T-helper 2 cell treated with Interferon-gamma antibody and Interleukin-4, amounts not matched to agents 100 ng/mL and 5 ng/mL, for 36 hours (primary cell): ENCODE results near the gene GSTM5. TPM values are rescaled to one million over a fixed set of nuclear protein-coding genes. Genes with fewer than 3 reads are reported as not detected.
"Not testable (repeated sequence)": the region's sequence is repeated elsewhere in the genome, so short reads cannot be mapped to it uniquely, and the experiment has no call there.

Experiments
- intact Hi-C: fragments of 100-400 bp; cut with micrococcal nuclease; formaldehyde crosslinking; loops from one replicate; pipeline ENCODE4 v1.15.1; 2023
- total RNA-seq: library from RNA; stranded (reverse); gene quantifications from 2 replicates; pipeline ENCODE4 v1.2.3, GENCODE V29; 2022

Gene GSTM5
- total RNA-seq, 1 donor from 2014 or later, result 0.14 TPM

- intact Hi-C loops, result not testable (repeated sequence)
Measured at GRCh38 chr1:109695138-109695537, 16.9 kb upstream of the GSTM5 start.

DNA sequence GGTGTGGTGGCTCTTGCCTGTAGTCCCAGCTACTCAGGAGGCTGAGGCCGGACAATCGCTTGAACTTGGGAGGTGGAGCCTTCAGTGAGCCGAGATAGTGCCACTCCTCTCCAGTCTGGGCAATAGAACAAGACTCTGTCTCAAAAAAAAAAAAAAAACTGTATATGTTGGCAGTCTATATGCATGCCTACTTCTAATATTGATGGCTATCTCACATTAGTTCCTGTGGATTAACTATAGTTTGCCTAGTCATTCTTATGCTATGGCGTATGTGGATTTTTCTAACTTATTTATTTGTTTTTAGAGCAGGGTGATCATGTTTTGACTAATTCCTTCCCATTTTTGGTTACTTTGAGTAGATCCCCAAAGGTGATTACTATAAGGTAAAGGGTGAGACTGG is 15.0 kb upstream of the GSTM5 start:
- intact Hi-C loops, result no loop called here

DNA sequence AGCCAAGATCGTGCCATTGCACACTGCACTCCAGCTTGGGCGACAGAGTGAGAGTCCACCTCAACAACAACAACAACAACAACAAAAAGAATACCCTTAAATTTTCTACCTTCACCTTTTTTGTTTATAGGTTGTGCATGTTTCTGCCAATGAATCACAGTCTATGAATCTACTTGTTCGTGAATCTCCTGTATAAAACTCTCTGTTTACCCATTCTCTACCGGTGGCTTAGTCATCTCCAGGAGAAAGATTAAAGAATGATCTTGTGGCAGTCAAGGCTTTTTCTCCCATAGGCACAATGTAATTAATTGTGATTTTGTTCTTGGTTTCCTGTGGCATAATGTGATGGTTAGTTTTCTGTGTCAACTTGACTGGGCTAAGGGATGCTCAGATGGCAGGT is 14.2 kb upstream of the GSTM5 start:
- intact Hi-C loops, result not testable (repeated sequence)

DNA sequence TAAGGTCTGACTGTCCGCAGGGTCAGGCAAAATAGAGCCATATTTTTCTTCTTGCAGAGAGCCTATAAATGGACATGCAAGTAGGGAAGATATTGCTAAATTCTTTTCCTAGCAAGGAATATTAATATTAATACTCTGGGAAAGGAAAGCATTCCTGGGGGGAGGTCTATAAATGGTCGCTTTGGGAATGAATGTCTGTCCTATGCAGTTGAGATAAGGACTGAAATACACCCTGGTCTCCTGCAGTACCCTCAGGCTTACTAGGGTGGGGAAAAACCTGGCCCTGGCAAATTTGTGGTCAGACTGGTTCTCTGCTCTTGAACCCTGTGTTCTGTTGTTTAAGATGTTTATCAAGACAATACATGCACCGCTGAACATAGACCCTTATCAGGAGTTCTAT is 9.1 kb upstream of the GSTM5 start:
- intact Hi-C loops, result not testable (repeated sequence)

- intact Hi-C loops, result no loop called here
Measured at GRCh38 chr1:109704173-109704572, 7.9 kb upstream of the GSTM5 start.

DNA sequence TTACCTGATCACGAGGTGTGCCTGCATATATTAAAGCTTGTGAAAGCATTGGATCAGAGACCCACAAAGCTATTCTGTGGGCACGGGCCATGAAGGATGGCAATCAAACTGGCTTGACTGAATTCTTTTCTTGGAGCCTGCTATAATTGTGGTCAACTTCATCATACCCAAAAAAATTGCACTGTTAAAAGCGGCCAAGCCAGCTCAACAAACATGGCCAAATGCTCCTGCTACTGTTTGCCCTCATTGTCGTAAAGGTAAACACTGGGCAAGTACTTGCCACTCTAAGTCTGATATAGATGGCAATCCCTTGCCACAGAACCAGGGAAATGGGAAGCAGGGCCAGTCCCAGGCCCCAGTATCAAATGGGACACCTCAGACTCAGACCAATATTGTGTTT is 6.6 kb upstream of the GSTM5 start:
- intact Hi-C loops, result no loop called here

DNA sequence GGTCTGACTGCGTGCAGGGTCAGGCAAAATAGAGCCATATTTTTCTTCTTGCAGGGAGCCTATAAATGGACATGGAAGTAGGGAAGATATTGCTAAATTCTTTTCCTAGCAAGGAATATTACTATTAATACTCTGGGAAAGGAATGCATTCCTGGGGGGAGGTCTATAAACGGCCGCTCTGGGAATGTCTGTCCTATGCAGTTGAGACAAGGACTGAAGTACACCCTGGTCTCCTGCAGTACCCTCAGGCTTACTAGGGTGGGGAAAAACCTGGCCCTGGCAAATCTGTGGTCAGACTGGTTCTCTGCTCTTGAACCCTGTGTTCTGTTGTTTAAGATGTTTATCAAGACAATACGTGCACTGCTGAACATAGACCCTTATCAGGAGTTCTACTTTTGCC is 3.1 kb upstream of the GSTM5 start:
- intact Hi-C loops, result not testable (repeated sequence)

GRCh38 chr1:109709822-109710221 is 2.2 kb upstream of the GSTM5 start:
- intact Hi-C loops, result not testable (repeated sequence)

DNA sequence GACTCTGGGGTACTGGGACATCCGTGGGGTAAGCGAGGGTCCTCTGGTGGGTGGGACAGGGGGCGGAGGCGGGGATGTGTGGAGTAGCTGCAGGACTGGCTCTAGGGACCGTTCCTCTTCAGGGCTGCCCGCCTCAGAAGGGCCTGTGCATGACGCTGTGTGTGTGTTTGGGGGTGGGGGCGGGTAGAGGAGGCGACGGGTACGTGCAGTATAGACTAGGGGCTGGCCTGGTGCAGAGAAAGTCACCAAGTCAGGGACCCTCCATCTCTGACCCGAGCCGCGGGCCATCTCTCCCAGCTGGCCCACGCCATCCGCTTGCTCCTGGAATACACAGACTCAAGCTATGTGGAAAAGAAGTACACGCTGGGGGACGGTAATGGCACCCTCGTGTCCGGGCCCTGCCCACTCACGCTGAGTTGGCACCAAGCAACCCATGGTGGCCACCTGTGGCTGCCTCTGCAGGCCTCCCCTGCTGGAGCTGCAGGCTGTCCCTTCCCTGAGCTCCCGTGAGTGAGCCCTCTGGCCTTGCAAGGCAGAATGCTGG is 342 bp downstream of the GSTM5 start:
- intact Hi-C loops, result no loop called here

DNA sequence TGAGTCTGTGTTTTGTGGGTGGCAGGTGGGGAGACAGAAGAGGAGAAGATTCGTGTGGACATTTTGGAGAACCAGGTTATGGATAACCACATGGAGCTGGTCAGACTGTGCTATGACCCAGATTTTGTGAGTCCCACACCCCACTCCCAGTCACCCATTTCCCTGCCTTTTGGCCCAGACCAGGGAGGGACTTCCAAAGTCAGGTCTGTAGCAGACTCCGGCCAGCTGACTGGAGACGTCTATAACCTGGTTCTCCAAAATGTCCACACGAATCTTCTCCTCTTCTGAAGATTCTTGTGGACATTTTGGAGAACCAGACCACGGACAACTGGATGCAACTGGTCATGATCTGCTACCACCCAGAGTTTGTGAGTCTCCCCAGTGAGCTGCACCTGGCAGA is 1.6 kb downstream of the GSTM5 start:
- intact Hi-C loops, result no loop called here

GRCh38 chr1:109714661-109715372 is 2.8 kb downstream of the GSTM5 start:
- intact Hi-C loops, result no loop called here

GRCh38 chr1:109716121-109716520 is 4.1 kb downstream of the GSTM5 start:
- intact Hi-C loops, result no loop called here

- intact Hi-C loops, result no loop called here
Measured at GRCh38 chr1:109716570-109717090, 4.6 kb downstream of the GSTM5 start.

GRCh38 chr1:109717729-109718128 is 5.7 kb downstream of the GSTM5 start:
- intact Hi-C loops, result no loop called here

DNA sequence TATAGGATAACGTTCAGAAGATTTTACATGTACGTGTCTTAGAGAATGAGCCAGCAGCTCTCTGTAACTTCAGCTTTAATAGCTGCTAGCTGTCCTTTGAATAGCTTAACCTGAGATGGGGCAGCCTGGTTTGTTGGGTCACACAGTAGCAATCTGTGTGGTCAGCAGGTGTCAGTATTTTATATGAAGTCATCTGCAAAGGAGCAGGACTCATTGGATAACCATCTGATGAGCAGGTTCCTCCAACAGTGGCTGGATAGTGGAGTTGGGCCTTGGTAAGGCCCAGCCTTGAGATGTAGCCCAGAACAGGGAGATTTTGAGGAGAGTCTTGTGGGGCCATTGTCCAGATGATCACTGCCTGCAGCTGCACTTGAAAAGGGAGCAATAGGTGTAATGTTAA is 6.4 kb downstream of the GSTM5 start:
- intact Hi-C loops, result no loop called here

GRCh38 chr1:109719337-109719837 is 7.3 kb downstream of the GSTM5 start:
- intact Hi-C loops, result no loop called here

- intact Hi-C loops, result no loop called here
Measured at GRCh38 chr1:109721042-109721441, 9.0 kb downstream of the GSTM5 start.

- intact Hi-C loops, result no loop called here
Measured at GRCh38 chr1:109721971-109722370, 9.9 kb downstream of the GSTM5 start.

GRCh38 chr1:109722908-109723691 is 11.0 kb downstream of the GSTM5 start:
- intact Hi-C loops, result no loop called here

GRCh38 chr1:109724933-109725332 is 12.9 kb downstream of the GSTM5 start:
- intact Hi-C loops, result no loop called here

GRCh38 chr1:109725510-109725909 is 13.5 kb downstream of the GSTM5 start:
- intact Hi-C loops, result no loop called here

GRCh38 chr1:109726007-109726406 is 14.0 kb downstream of the GSTM5 start:
- intact Hi-C loops, result no loop called here
